ENCODE measurements around the gene OR6K6. TPM values are rescaled to one million over a fixed set of nuclear protein-coding genes. Genes with fewer than 3 reads are reported as not detected.

OR6K6 gene
- polyA plus RNA-seq, 1 donor from 2014 or later = not detected

DNA sequence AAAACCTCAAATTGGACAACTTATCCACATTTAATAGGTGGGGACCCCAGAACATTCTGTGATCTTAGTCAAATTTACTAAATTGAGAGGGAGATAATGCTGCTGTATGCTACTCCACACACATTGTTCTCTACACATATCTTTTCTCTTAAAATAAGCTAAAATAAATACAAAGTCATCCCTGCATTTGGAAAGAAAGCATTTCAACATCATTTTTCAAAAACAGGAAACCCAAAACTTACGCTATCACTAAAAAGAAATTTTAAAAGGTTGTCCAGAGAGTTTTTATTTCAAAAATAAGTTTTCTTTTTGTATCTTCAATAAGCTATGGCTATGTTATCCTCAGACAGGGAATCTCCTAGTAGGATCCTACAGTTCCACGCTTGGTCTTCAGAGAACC, 46.0 kb downstream of the OR6K6 start:
- H2AFZ ChIP-seq (ENCODE audit: low read depth, low read length) = no peak overlapping the region
- no peaks in the 10 kb centered on the region for H3K9me3 ChIP-seq (ENCODE audit: low read length)
- H3K9me2 ChIP-seq (ENCODE audit: insufficient read depth, low read length) = no peaks in the 10 kb centered on the region
- no peak overlapping the region for H3K4me2 ChIP-seq (ENCODE audit: low read length)
- H3K9ac ChIP-seq (ENCODE audit: low read length) = no peak overlapping the region
- no peaks in the 10 kb centered on the region for H3K36me3 ChIP-seq (ENCODE audit: insufficient read depth, low read length)
- no peaks in the 10 kb centered on the region for H3F3A ChIP-seq (ENCODE audit: insufficient read depth, low read length, poor library complexity, severe bottlenecking)
- no peaks in the 10 kb centered on the region for H3K27me3 ChIP-seq (ENCODE audit: insufficient read depth, low read depth, low read length)
- H3K4me3 ChIP-seq (ENCODE audit: low read length) = no peak overlapping the region
- no peak overlapping the region for H3K27ac ChIP-seq (ENCODE audit: low read length)
- no peaks in the 10 kb centered on the region for H4K20me1 ChIP-seq (ENCODE audit: insufficient read depth)
- no peak for TF ChIP-seq REST (IDR thresholded peaks at IDR 0.05; ENCODE audit: borderline replicate concordance)
- TF ChIP-seq SMC3 (conservative IDR thresholded peaks at IDR 0.05; ENCODE audit: poor library complexity) = no peak
- no peak for TF ChIP-seq TAF1 (IDR thresholded peaks at IDR 0.05; ENCODE audit: low read depth)
- no peak for TF ChIP-seq RAD21 (conservative IDR thresholded peaks at IDR 0.05)
- no peak for TF ChIP-seq EZH2 (IDR thresholded peaks at IDR 0.05; ENCODE audit: borderline replicate concordance, insufficient read depth, low read length, poor library complexity, severe bottlenecking)
- TF ChIP-seq MXI1 (conservative IDR thresholded peaks at IDR 0.05; ENCODE audit: poor library complexity, severe bottlenecking) = no peak
- TF ChIP-seq EP300 (conservative IDR thresholded peaks at IDR 0.05; ENCODE audit: poor library complexity, severe bottlenecking) = no peak
- TF ChIP-seq POLR2AphosphoS5 (IDR thresholded peaks at IDR 0.05) = no peak
- TF ChIP-seq, protein P1, sequence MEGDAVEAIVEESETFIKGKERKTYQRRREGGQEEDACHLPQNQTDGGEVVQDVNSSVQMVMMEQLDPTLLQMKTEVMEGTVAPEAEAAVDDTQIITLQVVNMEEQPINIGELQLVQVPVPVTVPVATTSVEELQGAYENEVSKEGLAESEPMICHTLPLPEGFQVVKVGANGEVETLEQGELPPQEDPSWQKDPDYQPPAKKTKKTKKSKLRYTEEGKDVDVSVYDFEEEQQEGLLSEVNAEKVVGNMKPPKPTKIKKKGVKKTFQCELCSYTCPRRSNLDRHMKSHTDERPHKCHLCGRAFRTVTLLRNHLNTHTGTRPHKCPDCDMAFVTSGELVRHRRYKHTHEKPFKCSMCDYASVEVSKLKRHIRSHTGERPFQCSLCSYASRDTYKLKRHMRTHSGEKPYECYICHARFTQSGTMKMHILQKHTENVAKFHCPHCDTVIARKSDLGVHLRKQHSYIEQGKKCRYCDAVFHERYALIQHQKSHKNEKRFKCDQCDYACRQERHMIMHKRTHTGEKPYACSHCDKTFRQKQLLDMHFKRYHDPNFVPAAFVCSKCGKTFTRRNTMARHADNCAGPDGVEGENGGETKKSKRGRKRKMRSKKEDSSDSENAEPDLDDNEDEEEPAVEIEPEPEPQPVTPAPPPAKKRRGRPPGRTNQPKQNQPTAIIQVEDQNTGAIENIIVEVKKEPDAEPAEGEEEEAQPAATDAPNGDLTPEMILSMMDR (IDR thresholded peaks at IDR 0.05; ENCODE audit: poor library complexity, severe bottlenecking) = no peak
- H3K79me2 ChIP-seq (replicated peaks; ENCODE audit: insufficient read depth, low read length) = no peaks in the 10 kb centered on the region

DNA sequence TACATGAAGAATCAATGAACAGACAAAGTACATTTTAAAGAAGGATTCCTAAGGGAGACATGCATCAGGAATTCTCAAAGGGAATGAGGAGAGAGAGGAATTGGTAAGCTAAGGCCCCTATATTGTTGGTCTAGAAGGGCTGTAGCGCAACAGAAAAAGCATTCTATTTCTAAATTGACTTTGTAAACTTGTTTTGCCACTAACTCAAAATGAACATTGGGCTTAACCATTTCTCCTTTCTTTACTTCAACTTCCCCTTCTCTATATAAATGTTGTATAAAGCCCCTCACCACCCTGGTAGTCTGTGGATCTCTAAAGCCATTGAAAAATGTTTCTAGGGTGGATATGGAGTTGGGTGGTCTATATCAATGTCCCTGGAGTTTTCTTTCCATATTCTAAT, 46.9 kb downstream of the OR6K6 start:
- TF ChIP-seq EZH2 (IDR thresholded peaks at IDR 0.05; ENCODE audit: borderline replicate concordance, insufficient read depth, low read length, poor library complexity, severe bottlenecking) (no peak), SMC3 (conservative IDR thresholded peaks at IDR 0.05; ENCODE audit: poor library complexity) (no peak), EP300 (conservative IDR thresholded peaks at IDR 0.05; ENCODE audit: poor library complexity, severe bottlenecking) (no peak), RAD21 (conservative IDR thresholded peaks at IDR 0.05) (no peak), TAF1 (IDR thresholded peaks at IDR 0.05; ENCODE audit: low read depth) (no peak)
- TF ChIP-seq, protein P1 (IDR thresholded peaks at IDR 0.05; ENCODE audit: poor library complexity, severe bottlenecking) = no peak
- no peak overlapping the region for H3K4me3 ChIP-seq (ENCODE audit: low read length)
- no peak overlapping the region for H2AFZ ChIP-seq (ENCODE audit: low read depth, low read length)

More for the DNA sequence above, 46.9 kb downstream of the OR6K6 start:
- Histone ChIP-seq H3F3A (ENCODE audit: insufficient read depth, low read length, poor library complexity, severe bottlenecking) (no peaks in the 10 kb centered on the region), H3K9me2 (ENCODE audit: insufficient read depth, low read length) (no peaks in the 10 kb centered on the region), H3K4me2 (ENCODE audit: low read length) (no peak overlapping the region), H3K9me3 (ENCODE audit: low read length) (no peaks in the 10 kb centered on the region), H3K27ac (ENCODE audit: low read length) (no peak overlapping the region), H3K27me3 (ENCODE audit: insufficient read depth, low read depth, low read length) (no peaks in the 10 kb centered on the region), H4K20me1 (ENCODE audit: insufficient read depth) (no peaks in the 10 kb centered on the region), H3K36me3 (ENCODE audit: insufficient read depth, low read length) (no peaks in the 10 kb centered on the region), H3K79me2 (replicated peaks; ENCODE audit: insufficient read depth, low read length) (no peaks in the 10 kb centered on the region), H3K9ac (ENCODE audit: low read length) (no peak overlapping the region)
